Esophagus muscularis mucosa (tissue), 4 donors: ENCODE results near the gene ZPBP. TPM values are rescaled to one million over a fixed set of nuclear protein-coding genes. Genes with fewer than 3 reads are reported as not detected.

Source experiments
- DNase-seq: peaks from one replicate; pipeline ENCODE4 v3.0.0-alpha.2; 2017; ENCODE audit errors: extremely low spot score
- H3K27ac ChIP-seq, 4 donors: fragments of 200-600 bp; sonication (generic); replicated peaks in 1 of 4; 1 replicate in 3 of 4; 2 replicates in 1 of 4; pipeline ENCODE4 v1.5.1; 2016 to 2019; ENCODE audit warnings: mild to moderate bottlenecking in 1 of 4
- H3K27me3 ChIP-seq, 4 donors: fragments of 200-600 bp; sonication (generic); one replicate each; pipeline versions ENCODE4 v1.5.1 to v1.6.0; 2016 to 2019
- H3K36me3 ChIP-seq, 4 donors: fragments of 200-600 bp; sonication (generic); one replicate each; pipeline ENCODE4 v1.5.1; 2016 to 2019
- H3K4me1 ChIP-seq, 4 donors: fragments of 200-600 bp; sonication (generic); one replicate each; pipeline ENCODE4 v1.5.1; 2016 to 2019
- H3K4me3 ChIP-seq, 4 donors: fragments of 200-600 bp; sonication (generic); 1 replicate in 2 of 4; 2 replicates in 2 of 4; pipeline ENCODE4 v1.5.1; 2016 to 2019; ENCODE audit warnings: mild to moderate bottlenecking in 4 of 4, moderate library complexity in 1 of 4
- H3K9me3 ChIP-seq, 4 donors: fragments of 200-600 bp; sonication (generic); 1 replicate in 3 of 4; 2 replicates in 1 of 4; pipeline ENCODE4 v1.5.1; 2016 to 2019
- CTCF ChIP-seq, 3 experiments: fragments of 200-600 bp in 2 of 3; fragments of 450-650 bp in 1 of 3; sonication (generic) in 2 of 3; IDR thresholded peaks; one replicate each; pipeline ENCODE4 v1.5.1; 2017 to 2019; ENCODE audit warnings: antibody characterized with exemption in 3 of 3, mild to moderate bottlenecking in 2 of 3, moderate library complexity in 1 of 3
- EP300 ChIP-seq: sonication (generic); formaldehyde crosslinking; IDR thresholded peaks from one replicate; pipeline ENCODE4 v1.6.1; 2017; ENCODE audit warnings: antibody characterized with exemption
- POLR2A ChIP-seq: fragments of 450-650 bp; IDR thresholded peaks from one replicate; pipeline ENCODE4 v1.6.1; 2017; ENCODE audit warnings: antibody characterized with exemption, moderate library complexity, mild to moderate bottlenecking, low read depth
- POLR2AphosphoS5 ChIP-seq, 2 donors: sonication (generic); formaldehyde crosslinking; IDR thresholded peaks; one replicate each; pipeline ENCODE4 v1.6.1; 2017; ENCODE audit warnings: antibody characterized with exemption in 2 of 2
- WGBS: methylation state at CpG from one replicate; pipeline ENCODE4 v1.1.5; 2018; 5-methylcytosine and 5-hydroxymethylcytosine counted together
- intact Hi-C: fragments of 100-400 bp; cut with DNase I; formaldehyde crosslinking; loops from one replicate; pipeline ENCODE4 v1.15.1; 2023
- total RNA-seq, 4 donors: library from RNA; depleted of rRNA; stranded (reverse); fragments of >200 nt; gene quantifications; one replicate each; pipeline versions ENCODE4 v1.1.0 to v1.2.1, GENCODE V29; 2016

Gene ZPBP
- total RNA-seq, result not detected

DNA sequence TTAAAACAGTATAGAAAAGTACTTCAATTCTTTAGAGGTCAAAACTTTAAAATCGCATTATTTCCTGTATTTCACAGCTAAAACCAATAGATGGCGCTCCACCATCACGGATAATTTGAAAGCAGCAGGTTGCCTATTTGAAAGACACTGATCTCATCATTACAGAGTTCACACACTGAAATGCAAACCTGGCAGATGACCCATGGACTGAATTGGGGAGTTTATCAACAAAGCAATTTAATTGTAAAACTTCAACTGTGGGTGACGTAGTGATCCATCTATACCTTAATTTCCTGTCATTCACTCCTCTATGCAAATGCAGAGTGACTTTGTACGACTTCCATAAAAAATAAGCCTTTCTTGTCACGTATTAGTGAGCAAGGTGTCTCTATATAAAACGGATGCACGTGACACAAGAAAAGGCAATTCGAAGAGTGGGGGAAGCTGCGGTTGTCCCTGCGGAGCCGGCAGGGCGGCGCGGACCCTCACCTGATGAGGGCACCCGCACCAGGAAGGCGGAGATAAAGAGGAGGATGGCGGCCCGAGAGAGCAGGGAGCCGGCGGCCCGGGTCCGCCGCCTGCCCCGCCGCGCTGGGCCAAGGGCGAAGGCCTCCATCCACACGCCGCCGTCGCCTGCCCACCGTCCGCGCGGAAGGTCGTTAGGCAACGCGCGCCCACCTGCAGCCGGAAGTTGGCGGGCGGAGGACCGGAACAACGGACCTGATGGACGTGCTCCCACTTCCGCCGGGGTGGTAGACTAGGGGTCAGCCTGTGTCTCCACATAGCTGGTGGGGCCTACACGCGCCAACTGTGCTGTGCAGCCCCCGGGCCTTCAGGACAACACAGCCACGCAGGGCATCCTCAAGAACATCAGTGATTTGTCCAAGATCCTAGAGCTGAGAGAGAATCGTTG, at the start of gene ZPBP:
ZPBP (minus strand) TSS at position 668 of the 913 bp plus-strand sequence; CDS start at position 616, 52 bp downstream.
- Histone ChIP-seq H3K36me3 (no peaks in the 10 kb centered on the region), H3K4me3 (peak within 1 kb of the TSS; percentile 50 to 58 (median 52)), H3K4me1 (peaks cover 0 to 9% (median 7%) of the 10 kb centered on the region in 4 donors), H3K9me3 (no peaks in the 10 kb centered on the region), H3K27me3 (no peaks in the 10 kb centered on the region), H3K27ac (no peak within 1 kb of the TSS)
- intact Hi-C loops, result loop anchor here (10.0 kb wide), 1 partner anchor 1072 kb away; no protein-coding TSS in a partner anchor
- WGBS, result 21% methylated on average over 25 of the region's 53 CpGs
- no peak for DNase-seq
- TF ChIP-seq CTCF (IDR thresholded peaks at IDR 0.05) (peak; percentile 61 to 69 (median 65)), EP300 (no peak)

- WGBS, result 26% methylated on average over 5 of the region's 5 CpGs
- Histone ChIP-seq H3K9me3 (no peaks in the 10 kb centered on the region), H3K4me3 (no peak overlapping the region), H3K36me3 (no peaks in the 10 kb centered on the region), H3K27ac (no peak overlapping the region), H3K4me1 (no peaks in the 10 kb centered on the region), H3K27me3 (no peaks in the 10 kb centered on the region)
- no peak for DNase-seq
- TF ChIP-seq CTCF (IDR thresholded peaks at IDR 0.05) (peak; percentile 61 to 70 (median 62)), EP300 (no peak)
- intact Hi-C loops, result loop anchor here (5.0 kb wide), 1 partner anchor 1225 kb away; no protein-coding TSS in a partner anchor
Observed at GRCh38 chr7:50142425-50143017, 49.5 kb upstream of the ZPBP start.

GRCh38 chr7:50141854-50142253, 48.8 kb upstream of the ZPBP start:
- intact Hi-C loops, result loop anchor here (5.0 kb wide), 1 partner anchor 1225 kb away; no protein-coding TSS in a partner anchor
- Histone ChIP-seq H3K36me3 (no peaks in the 10 kb centered on the region), H3K4me1 (no peaks in the 10 kb centered on the region), H3K4me3 (no peak overlapping the region), H3K9me3 (no peaks in the 10 kb centered on the region), H3K27me3 (no peaks in the 10 kb centered on the region), H3K27ac (no peak overlapping the region)
- TF ChIP-seq CTCF (IDR thresholded peaks at IDR 0.05), result no peak
- no peak for TF ChIP-seq POLR2AphosphoS5 (IDR thresholded peaks at IDR 0.05)
- no peak for TF ChIP-seq EP300
- no peak for TF ChIP-seq POLR2A
- WGBS, result 64% methylated on average over 12 of the region's 12 CpGs
- DNase-seq, result no peak

GRCh38 chr7:50141131-50141530, 48.1 kb upstream of the ZPBP start:
- TF ChIP-seq POLR2AphosphoS5 (IDR thresholded peaks at IDR 0.05) (no peak), POLR2A (no peak), CTCF (IDR thresholded peaks at IDR 0.05) (no peak), EP300 (no peak)
- WGBS, result 61% methylated on average over 5 of the region's 5 CpGs
- Histone ChIP-seq H3K9me3 (no peaks in the 10 kb centered on the region), H3K27ac (no peak overlapping the region), H3K36me3 (no peaks in the 10 kb centered on the region), H3K27me3 (no peaks in the 10 kb centered on the region), H3K4me1 (no peaks in the 10 kb centered on the region), H3K4me3 (no peak overlapping the region)
- no peak for DNase-seq
- intact Hi-C loops, result loop anchor here (5.0 kb wide), 1 partner anchor 1226 kb away; no protein-coding TSS in a partner anchor
